NAMALWA (cell line): ENCODE measurements around the gene IL6.
"Not testable (repeated sequence)": the region's sequence is repeated elsewhere in the genome, so short reads cannot be mapped to it uniquely, and the experiment has no call there.

ENCODE experiments used
- DNase-seq: peaks from one replicate; pipeline ENCODE4 v3.0.0-alpha.2; 2015; ENCODE audit warnings: low spot score

The IL6 gene

DNA sequence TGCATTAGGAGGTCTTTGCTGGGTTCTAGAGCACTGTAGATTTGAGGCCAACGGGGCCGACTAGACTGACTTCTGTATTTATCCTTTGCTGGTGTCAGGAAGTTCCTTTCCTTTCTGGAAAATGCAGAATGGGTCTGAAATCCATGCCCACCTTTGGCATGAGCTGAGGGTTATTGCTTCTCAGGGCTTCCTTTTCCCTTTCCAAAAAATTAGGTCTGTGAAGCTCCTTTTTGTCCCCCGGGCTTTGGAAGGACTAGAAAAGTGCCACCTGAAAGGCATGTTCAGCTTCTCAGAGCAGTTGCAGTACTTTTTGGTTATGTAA, 675 bp downstream of the IL6 start:
- DNase-seq: no peak

DNA sequence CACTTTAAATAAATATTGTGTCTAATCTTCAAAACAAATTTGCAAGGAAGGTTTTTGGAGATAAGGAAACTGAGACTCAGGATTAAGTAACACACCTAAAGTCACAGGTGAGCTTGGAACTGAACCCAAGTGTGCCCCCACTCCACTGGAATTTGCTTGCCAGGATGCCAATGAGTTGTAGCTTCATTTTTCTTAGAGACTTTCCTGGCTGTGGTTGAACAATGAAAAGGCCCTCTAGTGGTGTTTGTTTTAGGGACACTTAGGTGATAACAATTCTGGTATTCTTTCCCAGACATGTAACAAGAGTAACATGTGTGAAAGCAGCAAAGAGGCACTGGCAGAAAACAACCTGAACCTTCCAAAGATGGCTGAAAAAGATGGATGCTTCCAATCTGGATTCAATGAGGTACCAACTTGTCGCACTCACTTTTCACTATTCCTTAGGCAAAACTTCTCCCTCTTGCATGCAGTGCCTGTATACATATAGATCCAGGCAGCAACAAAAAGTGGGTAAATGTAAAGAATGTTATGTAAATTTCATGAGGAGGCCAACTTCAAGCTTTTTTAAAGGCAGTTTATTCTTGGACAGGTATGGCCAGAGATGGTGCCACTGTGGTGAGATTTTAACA, 1.5 kb downstream of the IL6 start:
- peak; percentile 78 for DNase-seq

DNA sequence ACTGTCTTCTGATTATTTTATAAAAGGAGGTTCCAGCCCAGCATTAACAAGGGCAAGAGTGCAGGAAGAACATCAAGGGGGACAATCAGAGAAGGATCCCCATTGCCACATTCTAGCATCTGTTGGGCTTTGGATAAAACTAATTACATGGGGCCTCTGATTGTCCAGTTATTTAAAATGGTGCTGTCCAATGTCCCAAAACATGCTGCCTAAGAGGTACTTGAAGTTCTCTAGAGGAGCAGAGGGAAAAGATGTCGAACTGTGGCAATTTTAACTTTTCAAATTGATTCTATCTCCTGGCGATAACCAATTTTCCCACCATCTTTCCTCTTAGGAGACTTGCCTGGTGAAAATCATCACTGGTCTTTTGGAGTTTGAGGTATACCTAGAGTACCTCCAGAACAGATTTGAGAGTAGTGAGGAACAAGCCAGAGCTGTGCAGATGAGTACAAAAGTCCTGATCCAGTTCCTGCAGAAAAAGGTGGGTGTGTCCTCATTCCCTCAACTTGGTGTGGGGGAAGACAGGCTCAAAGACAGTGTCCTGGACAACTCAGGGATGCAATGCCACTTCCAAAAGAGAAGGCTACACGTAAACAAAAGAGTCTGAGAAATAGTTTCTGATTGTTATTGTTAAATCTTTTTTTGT, 2.3 kb downstream of the IL6 start:
- no peak for DNase-seq

DNA sequence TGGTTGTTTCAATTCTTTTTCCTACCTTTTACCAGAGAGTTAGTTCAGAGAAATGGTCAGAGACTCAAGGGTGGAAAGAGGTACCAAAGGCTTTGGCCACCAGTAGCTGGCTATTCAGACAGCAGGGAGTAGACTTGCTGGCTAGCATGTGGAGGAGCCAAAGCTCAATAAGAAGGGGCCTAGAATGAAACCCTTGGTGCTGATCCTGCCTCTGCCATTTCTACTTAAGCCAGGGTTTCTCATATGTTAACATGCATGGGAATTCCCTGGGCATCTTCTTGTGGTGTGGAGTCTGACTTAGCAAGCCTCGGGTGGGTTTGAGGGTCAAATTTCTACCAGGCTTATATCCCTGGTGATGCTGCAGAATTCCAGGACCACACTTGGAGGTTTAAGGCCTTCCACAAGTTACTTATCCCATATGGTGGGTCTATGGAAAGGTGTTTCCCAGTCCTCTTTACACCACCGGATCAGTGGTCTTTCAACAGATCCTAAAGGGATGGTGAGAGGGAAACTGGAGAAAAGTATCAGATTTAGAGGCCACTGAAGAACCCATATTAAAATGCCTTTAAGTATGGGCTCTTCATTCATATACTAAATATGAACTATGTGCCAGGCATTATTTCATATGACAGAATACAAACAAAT, 3.2 kb downstream of the IL6 start:
- no peak for DNase-seq

DNA sequence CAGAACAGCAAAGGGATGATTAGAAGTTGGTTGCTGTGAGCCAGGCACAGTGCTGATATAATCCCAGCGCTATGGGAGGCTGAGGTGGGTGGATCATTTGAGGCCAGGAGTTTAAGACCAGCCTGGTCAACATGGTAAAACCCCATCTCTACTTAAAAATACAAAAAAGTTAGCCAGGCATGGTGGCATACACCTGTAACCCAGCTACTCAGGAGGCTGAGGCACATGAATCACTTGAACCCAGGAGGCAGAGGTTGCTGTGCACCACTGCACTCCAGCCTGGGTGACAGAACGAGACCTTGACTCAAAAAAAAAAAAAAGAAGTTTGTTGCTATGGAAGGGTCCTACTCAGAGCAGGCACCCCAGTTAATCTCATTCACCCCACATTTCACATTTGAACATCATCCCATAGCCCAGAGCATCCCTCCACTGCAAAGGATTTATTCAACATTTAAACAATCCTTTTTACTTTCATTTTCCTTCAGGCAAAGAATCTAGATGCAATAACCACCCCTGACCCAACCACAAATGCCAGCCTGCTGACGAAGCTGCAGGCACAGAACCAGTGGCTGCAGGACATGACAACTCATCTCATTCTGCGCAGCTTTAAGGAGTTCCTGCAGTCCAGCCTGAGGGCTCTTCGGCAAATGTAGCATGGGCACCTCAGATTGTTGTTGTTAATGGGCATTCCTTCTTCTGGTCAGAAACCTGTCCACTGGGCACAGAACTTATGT, 4.1 kb downstream of the IL6 start:
- no peak for DNase-seq

DNA sequence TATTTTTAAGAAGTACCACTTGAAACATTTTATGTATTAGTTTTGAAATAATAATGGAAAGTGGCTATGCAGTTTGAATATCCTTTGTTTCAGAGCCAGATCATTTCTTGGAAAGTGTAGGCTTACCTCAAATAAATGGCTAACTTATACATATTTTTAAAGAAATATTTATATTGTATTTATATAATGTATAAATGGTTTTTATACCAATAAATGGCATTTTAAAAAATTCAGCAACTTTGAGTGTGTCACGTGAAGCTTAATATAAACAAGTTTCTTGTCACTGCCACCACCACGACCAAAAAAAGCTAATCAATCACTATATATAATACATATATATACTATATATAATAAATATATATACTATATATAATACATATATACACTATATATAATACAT, 4.8 kb downstream of the IL6 start:
- no peak for DNase-seq

DNA sequence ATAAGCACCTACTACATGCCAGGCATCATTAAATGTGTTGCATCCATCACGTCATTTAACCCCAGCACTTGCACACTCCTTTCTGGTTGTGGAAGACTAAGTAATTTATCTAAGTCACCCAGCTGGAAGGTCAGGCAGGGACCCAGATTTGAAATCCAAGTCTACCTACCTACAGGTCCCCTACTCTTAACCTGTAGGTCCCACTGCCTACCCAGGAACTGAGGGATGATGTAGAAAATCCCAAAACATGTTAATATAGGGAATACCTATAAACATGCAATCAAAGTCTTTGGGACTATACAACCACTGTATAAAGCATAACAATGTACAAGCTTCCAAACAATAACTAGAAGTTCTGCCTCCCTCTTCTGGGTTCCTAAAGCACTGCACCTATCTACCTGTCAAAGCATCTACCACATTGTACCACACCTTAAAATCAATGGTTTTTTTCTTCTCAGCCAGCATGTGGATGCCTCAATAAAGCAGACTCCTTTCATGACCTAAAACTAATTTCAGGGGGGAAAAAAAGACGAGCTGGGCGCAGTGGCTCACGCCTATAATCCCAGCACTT, 5.6 kb downstream of the IL6 start:
- DNase-seq: no peak

DNA sequence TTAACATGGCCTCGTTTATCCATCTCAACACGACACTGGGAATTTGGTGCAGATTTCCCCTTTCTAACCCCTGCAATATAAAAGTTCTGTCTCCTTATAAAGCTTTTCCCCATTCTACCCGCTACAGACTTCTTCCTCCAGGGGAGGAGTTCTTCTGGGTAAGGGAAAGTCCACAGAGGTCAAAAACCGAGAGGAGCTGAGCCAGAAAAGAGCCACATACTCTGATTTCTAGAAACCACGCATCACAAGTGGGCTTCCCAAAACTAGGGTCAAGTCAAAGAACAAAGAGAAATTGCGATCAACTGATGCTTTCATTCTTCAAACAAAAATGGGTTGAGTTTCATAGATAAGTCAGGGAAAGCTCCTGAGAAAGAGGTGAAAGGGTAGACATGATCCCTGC, 6.8 kb downstream of the IL6 start:
- DNase-seq: no peak

DNA sequence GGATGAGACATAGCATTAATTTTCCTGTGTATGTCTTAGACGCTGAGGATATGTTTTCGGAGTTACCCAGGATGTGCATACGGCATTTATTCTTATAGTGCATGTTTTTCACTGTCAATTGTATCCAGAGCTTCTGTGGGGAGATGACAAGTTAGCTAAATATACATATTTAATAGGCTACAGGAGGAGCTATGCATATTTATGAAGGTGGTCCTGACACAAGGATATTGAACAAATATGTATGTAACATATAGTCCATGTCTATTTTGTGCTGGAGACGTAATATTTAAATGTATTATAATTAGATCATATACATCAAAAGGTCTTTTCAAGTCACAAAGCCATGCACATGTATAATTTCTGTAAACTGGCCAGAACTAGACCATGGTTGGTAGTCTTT, 16.0 kb downstream of the IL6 start:
- DNase-seq: no peak

DNA sequence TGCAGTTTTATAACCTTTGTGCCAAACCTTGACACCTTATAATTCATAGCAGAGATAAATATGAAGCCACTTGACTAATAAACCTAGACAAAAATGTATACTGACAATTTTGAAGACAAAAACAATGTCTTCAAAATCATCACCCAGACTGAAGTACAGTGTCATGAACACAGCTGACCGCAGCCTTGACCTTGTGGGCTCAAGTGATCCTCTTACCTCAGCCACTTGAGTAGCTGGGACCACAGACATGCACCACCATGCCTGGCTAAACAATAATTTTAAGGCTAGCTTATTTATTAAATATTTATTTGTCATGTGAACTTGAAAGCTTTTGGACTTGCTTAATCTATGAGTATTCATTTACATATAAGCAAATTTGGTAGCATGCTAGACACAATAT, 24.3 kb downstream of the IL6 start:
- DNase-seq: no peak

DNA sequence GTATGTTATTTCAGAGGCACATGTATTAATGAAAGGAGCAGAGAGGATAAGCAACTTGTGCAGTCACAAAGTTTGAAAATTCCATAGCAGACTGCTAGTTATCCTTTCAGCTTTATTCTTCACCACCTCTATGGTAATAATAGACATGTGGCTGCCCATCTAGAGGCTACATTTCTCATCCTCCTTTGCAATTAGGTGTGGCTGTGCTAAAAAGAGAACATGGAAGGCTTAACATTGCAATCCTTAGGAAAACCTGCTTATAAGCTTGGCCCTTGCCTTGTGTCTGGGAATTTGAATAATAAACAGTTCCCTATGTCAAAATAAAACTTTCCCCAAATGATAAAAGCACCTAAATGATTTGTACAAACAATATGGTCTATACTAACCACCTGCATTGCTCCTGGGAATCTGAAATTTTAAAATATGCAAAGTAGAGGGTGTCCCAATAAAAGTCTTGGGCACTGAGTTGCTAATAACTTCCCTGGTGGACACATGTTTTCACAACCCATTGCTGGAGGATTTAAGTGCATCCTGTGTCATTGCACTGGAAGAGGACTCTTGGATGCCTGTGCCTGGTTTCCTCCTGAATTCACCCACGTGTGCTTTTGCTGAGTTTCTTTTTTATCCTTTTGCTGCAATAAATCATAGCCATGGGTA, 30.5 kb downstream of the IL6 start:
- no peak for DNase-seq

DNA sequence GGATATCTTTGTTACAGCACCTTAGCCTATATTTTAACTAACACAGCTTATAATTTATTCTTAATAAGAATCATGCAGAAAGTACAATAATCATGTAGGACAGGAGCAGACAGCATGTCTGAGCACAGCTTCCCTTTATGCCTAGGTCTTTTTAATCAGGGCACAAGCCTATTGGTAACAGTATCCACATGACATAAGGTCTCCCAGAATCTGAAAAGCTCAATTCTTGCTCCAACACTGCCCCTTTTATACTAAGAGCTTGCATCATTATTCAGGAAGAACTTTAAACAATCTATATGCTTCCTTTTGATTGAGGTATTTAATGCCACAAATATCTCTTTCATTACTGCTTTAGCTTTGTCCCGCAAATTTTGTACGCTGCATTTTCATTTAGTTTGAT, 31.6 kb downstream of the IL6 start:
- no peak for DNase-seq

DNA sequence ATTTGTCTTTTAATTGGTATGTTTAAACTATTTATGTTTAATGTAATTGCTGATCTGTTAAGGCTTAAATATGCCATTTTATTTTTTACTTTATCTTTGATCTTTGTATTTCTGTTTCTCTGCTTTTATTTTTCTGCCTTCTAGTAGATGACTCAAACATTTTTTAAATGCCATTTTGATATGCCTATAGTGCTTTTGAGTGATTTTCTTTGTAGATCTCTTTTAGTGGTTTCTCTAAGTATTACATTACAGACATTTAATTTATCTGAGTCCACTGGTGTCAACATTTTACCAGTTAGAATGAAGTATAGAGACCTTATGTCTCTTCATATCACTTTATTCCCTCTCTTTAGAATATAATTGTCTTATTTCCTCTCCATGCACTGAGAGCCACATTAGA, 32.7 kb downstream of the IL6 start:
- DNase-seq: no peak

DNA sequence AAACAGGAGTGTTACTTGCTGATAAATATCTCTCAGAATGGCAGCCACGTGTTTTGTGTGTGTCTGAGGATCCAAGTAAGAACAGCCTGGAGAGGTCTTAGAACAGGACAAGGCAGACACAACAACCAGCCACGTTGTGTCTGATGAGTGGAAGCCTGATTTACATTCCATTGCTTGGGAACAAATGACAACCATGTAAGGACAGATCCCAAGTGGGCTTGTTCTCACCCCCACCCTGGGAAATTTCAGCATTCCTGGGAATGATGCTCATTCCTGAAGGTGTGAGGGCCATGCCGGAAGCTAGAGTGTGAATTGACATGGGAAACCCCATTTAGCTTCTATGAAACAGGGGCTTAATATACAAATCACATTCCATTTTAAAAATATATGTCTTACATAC, 35.9 kb downstream of the IL6 start:
- DNase-seq: no peak

DNA sequence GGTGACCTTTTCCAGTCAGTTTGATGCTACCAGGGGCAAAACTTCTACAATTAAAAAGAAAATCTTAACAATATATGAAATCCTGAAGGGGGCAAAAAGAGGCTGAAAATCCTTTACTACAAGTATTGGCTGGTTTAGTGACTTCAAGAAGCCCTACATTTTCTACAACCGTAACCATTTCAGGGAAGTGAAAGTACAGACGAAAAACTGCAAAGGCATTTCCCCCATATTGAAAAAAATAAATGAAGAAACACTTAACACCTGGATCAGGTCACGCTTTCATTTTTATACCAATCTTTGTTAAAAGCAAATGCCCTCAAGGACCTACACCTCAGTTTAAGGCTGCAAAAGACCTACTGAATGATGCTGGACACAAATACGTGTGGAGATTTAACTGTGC, 38.6 kb downstream of the IL6 start:
- peak; percentile 80 for DNase-seq

DNA sequence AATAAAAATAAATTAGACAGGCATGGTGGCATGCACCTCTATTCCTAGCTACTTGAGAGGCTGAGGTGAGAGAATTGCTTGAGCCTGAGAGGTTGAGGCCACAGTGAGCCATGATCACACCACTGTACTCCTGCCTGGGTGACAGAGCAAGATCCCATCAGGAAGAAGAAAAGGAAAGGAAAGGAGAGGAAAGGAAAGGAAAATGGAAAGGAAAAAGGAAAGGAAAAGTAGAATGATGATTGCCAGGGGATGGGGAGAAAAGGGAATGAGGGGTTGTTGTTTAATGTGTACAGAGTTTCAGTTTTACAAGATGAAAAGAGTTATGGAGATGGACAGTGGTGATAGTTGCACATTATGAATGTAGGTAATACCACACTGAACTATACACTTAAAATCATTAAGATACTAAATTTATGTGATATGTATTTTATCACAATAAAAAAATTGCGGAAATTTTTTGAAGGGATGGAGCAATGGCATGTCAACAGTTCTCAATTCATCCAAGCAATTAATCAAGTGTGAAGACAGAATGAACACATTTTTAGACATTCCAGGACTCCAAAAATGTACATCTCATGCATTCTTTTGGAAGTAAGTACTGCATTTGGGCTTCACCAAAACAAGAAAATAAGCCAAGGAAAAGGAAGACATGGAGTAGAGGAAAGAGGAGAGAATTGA, 44.3 kb downstream of the IL6 start:
- no peak for DNase-seq

DNA sequence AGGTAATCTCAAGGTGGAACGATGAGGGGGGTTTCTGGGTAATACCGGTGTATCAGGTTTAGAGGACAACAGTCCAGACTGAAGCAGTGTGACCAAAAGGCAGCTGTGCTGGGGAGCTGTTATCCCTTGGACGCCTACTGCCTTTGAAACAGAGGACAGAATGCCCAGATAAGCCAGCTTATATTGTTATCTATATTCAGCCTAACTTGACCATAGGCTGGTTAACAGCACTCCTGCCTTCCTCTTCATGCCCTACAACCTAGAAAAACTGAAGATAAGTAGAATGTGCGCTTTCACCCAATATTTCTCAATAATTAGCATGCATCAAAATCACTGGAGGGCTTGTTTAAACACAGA, 44.9 kb downstream of the IL6 start:
- DNase-seq: no peak

DNA sequence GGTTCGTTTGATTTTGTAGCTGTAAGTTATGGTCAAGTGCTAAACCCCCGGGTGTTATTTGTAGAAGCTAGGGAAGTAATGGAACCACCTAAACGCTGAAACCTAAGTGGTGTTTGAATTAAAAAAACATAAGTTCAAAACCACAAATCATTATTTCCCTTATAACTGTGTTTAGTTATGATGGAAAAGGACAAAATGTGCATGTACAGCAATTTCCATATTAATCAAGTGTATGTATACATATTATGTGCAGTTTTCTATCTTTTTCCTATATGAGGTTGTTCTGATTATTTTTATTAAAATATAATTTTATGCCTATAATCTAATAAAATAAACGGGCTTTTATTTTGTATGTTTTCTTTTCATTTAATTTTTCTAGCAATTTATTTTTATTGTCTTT, 45.9 kb downstream of the IL6 start:
- no peak for DNase-seq

DNA sequence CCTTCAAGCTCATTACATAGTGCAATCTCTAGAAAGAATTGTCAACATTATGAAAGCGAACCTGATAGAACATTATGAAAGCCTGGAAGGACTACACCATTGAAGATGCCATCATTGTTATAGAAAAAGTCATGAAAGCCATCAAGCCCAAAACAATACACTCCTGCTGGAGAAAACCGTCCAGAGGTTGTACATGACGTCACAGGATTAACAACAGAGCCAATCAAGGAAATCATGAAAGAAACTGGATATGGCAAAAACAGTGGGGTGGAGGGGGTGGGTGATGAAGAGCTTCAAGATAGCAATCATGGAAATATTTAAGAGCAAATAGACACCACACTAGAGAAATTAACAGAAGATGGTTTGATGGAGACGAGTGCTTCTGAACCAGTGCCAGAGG, 50.0 kb downstream of the IL6 start:
- no peak for DNase-seq

DNA sequence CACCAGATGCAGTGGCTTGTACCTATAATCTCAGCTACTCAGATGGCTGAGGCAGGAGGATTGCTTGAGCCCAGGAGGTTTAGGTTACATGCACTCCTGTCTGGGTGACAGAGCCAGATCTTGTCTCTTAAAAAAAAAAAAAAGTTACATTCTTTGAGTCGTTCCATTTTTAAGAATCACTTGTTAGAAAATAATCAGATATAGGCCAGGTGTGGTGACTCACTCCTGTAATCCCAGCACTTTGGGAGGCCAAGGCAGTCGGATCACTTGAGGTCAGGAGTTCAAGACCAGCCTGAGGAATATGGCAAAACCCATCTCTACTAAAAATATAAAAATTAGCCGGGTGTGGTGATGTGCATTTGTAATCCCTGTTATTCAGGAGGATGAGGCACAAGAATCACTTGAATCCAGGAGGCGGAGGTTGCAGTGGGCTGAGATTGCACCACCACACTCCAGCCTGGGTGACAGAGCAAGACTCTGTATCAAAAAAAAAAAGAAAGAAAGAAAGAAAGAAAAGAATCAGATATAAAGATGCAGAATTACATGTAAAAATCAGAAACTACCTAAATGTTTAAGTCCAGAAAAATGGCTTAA, 52.8 kb downstream of the IL6 start:
- not testable (repeated sequence) for DNase-seq

DNA sequence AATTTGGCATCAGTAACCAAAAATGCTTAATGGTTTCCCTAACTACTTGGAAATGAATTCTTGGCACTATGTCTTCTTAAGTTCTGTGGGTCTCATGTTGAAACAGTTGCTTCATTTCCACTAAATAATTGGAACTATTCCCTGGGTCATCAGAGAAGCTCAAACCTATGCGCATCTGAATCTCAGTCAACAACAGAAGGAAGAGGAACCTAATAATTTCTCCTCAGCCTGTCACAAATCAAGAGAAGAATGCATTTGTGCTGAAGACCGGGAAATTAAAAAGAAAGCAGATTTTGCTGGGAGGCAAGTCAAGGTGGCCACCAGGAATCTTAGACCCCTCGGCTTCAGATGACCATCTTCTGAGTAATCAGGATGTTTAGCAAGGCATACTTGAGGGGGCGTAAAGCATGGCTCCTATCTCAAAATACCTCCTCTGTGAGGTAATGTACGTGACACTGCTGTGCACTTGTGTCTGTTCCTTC, 54.3 kb downstream of the IL6 start:
- DNase-seq: no peak
